Measurements from ENCODE around the gene STX17.

GRCh38 chr9:99870126-99870525, 36.3 kb upstream of the STX17 start:
- TF ChIP-seq CTCF (IDR thresholded peaks at IDR 0.05; ENCODE audit: poor library complexity) (no peak), EZH2phosphoT487 (IDR thresholded peaks at IDR 0.05; ENCODE audit: low read depth, severe bottlenecking, unreplicated experiment) (no peak)
